ENCODE data around the gene TINAGL1. TPM values are rescaled to one million over a fixed set of nuclear protein-coding genes. Genes with fewer than 3 reads are reported as not detected.

The TINAGL1 gene
- total RNA-seq, 1 donor from 2014 or later = 5.7 TPM

GRCh38 chr1:31621847-31622730, 45.8 kb downstream of the TINAGL1 start:
- no peaks in the 10 kb centered on the region for H3K36me3 ChIP-seq (ENCODE audit: insufficient read depth, low read length)
- no peaks in the 10 kb centered on the region for H3K9me3 ChIP-seq (ENCODE audit: insufficient read depth, low read depth, low read length)
- TF ChIP-seq CTCF (IDR thresholded peaks at IDR 0.05; ENCODE audit: insufficient read depth, low read depth, low read length) = no peak
- TF ChIP-seq EZH2 (IDR thresholded peaks at IDR 0.05; ENCODE audit: insufficient read depth, low read length) = no peak
- H3K4me3 ChIP-seq (ENCODE audit: insufficient read depth, low read depth, low read length) = no peak overlapping the region
- no peak overlapping the region for H3K4me3 Mint-ChIP-seq (ENCODE audit: unreplicated experiment)
- H3K9me3 Mint-ChIP-seq (ENCODE audit: unreplicated experiment) = no peaks in the 10 kb centered on the region
- H4K20me1 ChIP-seq (ENCODE audit: insufficient read depth, low read length) = peaks cover 13% of the 10 kb centered on the region
- no peaks in the 10 kb centered on the region for H3K79me2 ChIP-seq (ENCODE audit: insufficient read depth, low read length)
- peaks cover 7% of the 10 kb centered on the region for H3K36me3 Mint-ChIP-seq (ENCODE audit: low read depth, unreplicated experiment)
- peaks cover 17% of the 10 kb centered on the region for H3K4me1 Mint-ChIP-seq (ENCODE audit: low read depth, unreplicated experiment)
- H3K27me3 ChIP-seq (ENCODE audit: insufficient read depth, low read length) = peaks cover 2% of the 10 kb centered on the region
- H3K27me3 Mint-ChIP-seq (ENCODE audit: low read depth, unreplicated experiment) = peaks cover 15% of the 10 kb centered on the region
- peak overlapping the region; percentile 20 for H3K27ac Mint-ChIP-seq (ENCODE audit: unreplicated experiment)
- H3K4me1 ChIP-seq (ENCODE audit: insufficient read depth, low read length) = peaks cover 24% of the 10 kb centered on the region
- H2AFZ ChIP-seq (ENCODE audit: low read depth, low read length) = no peak overlapping the region
- H3K9ac ChIP-seq (ENCODE audit: low read length) = no peak overlapping the region
- FAIRE-seq (no peak), DNase-seq (ENCODE audit: low read depth) (no peak)
- no peak overlapping the region for H3K27ac ChIP-seq (ENCODE audit: low read depth, low read length)
- H3K4me2 ChIP-seq (ENCODE audit: low read length) = no peak overlapping the region

GRCh38 chr1:31623365-31623764, 47.0 kb downstream of the TINAGL1 start:
- H3K4me1 Mint-ChIP-seq (ENCODE audit: low read depth, unreplicated experiment) = peaks cover 27% of the 10 kb centered on the region

More at GRCh38 chr1:31623365-31623764, 47.0 kb downstream of the TINAGL1 start:
- TF ChIP-seq CTCF (IDR thresholded peaks at IDR 0.05; ENCODE audit: insufficient read depth, low read depth, low read length) = no peak
- TF ChIP-seq EZH2 (IDR thresholded peaks at IDR 0.05; ENCODE audit: insufficient read depth, low read length) = no peak
- H3K27me3 Mint-ChIP-seq (ENCODE audit: low read depth, unreplicated experiment) = peaks cover 12% of the 10 kb centered on the region
- no peaks in the 10 kb centered on the region for H3K36me3 ChIP-seq (ENCODE audit: insufficient read depth, low read length)
- FAIRE-seq (no peak), DNase-seq (ENCODE audit: low read depth) (no peak)
- no peak overlapping the region for H3K4me3 Mint-ChIP-seq (ENCODE audit: unreplicated experiment)
- H3K9me3 Mint-ChIP-seq (ENCODE audit: unreplicated experiment) = no peaks in the 10 kb centered on the region
- H4K20me1 ChIP-seq (ENCODE audit: insufficient read depth, low read length) = peaks cover 23% of the 10 kb centered on the region
- H3K27ac ChIP-seq (ENCODE audit: low read depth, low read length) = no peak overlapping the region
- no peak overlapping the region for H3K4me2 ChIP-seq (ENCODE audit: low read length)
- H3K27me3 ChIP-seq (ENCODE audit: insufficient read depth, low read length) = no peaks in the 10 kb centered on the region
- no peak overlapping the region for H2AFZ ChIP-seq (ENCODE audit: low read depth, low read length)
- H3K79me2 ChIP-seq (ENCODE audit: insufficient read depth, low read length) = no peaks in the 10 kb centered on the region
- H3K9ac ChIP-seq (ENCODE audit: low read length) = no peak overlapping the region
- H3K9me3 ChIP-seq (ENCODE audit: insufficient read depth, low read depth, low read length) = no peaks in the 10 kb centered on the region
- H3K4me3 ChIP-seq (ENCODE audit: insufficient read depth, low read depth, low read length) = no peak overlapping the region
- H3K27ac Mint-ChIP-seq (ENCODE audit: unreplicated experiment) = no peak overlapping the region
- peaks cover 33% of the 10 kb centered on the region for H3K4me1 ChIP-seq (ENCODE audit: insufficient read depth, low read length)
- H3K36me3 Mint-ChIP-seq (ENCODE audit: low read depth, unreplicated experiment) = peaks cover 7% of the 10 kb centered on the region

Data from astrocyte (in vitro differentiated cells and primary cell).